Karpas-422 (cell line): ENCODE measurements around the gene HIPK2. TPM values are rescaled to one million over a fixed set of nuclear protein-coding genes. Genes with fewer than 3 reads are reported as not detected.
A peak's percentile ranks its signal among the peaks of the same experiment; 100 is the strongest.

ENCODE experiments used
- DNase-seq: peaks from one replicate; pipeline ENCODE4 v3.0.0-alpha.2; 2015
- H2AFZ ChIP-seq: fragments of 200-600 bp; sonication (generic); 2 replicates; pipeline ENCODE4 v1.6.1; 2014; ENCODE audit warnings: antibody characterized with exemption, low read length, mixed read lengths
- H3K27ac ChIP-seq: fragments of 200-600 bp; sonication (generic); 2 replicates; pipeline ENCODE4 v1.5.1; 2014; ENCODE audit warnings: mild to moderate bottlenecking, low read length, moderate library complexity
- H3K27me3 ChIP-seq: fragments of 200-600 bp; sonication (generic); 2 replicates; pipeline ENCODE4 v1.6.1; 2014; ENCODE audit warnings: low read length, mixed read lengths
- H3K36me3 ChIP-seq: fragments of 200-600 bp; sonication (generic); 2 replicates; pipeline ENCODE4 v1.6.1; 2014; ENCODE audit warnings: low read length, mixed read lengths; ENCODE audit not compliant: insufficient read depth
- H3K4me1 ChIP-seq: fragments of 200-600 bp; sonication (generic); 2 replicates; pipeline ENCODE4 v1.6.1; 2014; ENCODE audit warnings: mild to moderate bottlenecking, low read length, mixed read lengths
- H3K4me2 ChIP-seq: fragments of 200-600 bp; sonication (generic); 2 replicates; pipeline ENCODE4 v1.6.1; 2014; ENCODE audit warnings: low read length, low read depth, mild to moderate bottlenecking; ENCODE audit not compliant: poor library complexity, severe bottlenecking
- H3K4me3 ChIP-seq: fragments of 200-600 bp; sonication (generic); 2 replicates; pipeline ENCODE4 v1.5.1; 2014; ENCODE audit warnings: mild to moderate bottlenecking, antibody characterized with exemption, low read length, mixed read lengths
- H3K79me2 ChIP-seq: fragments of 200-600 bp; sonication (generic); 2 replicates; pipeline ENCODE4 v1.6.1; 2014; ENCODE audit warnings: mild to moderate bottlenecking, low read length, mixed read lengths
- H3K9ac ChIP-seq: fragments of 200-600 bp; sonication (generic); 2 replicates; pipeline ENCODE4 v1.6.0; 2014; ENCODE audit warnings: low read length
- H3K9me2 ChIP-seq: fragments of 200-600 bp; sonication (generic), shearing (Covaris generic); replicated peaks from 2 replicates; pipeline ENCODE4 v1.6.0; 2014; ENCODE audit warnings: mild to moderate bottlenecking, low read length, moderate library complexity; ENCODE audit not compliant: insufficient read depth
- H3K9me3 ChIP-seq: fragments of 300-700, 200-600 bp; sonication (generic); 2 replicates; pipeline ENCODE4 v1.6.1; 2014; ENCODE audit warnings: low read length, mixed read lengths
- H4K20me1 ChIP-seq: fragments of 200-600 bp; sonication (generic); 2 replicates; pipeline ENCODE4 v1.6.1; 2014; ENCODE audit warnings: mild to moderate bottlenecking, antibody characterized with exemption, low read length, low read depth; ENCODE audit not compliant: insufficient read depth
- total RNA-seq: library from RNA; depleted of rRNA; stranded (reverse); fragments of >200 nt; shearing (Covaris generic); gene quantifications from 2 replicates; pipeline ENCODE4 v1.2.3, GENCODE V29; 2014; ENCODE audit warnings: low replicate concordance

HIPK2 gene
- total RNA-seq, 1 experiment from 2014 or later: not detected

GRCh38 chr7:139758388-139758787 is 19.4 kb downstream of the HIPK2 start:
- Histone ChIP-seq H3K27me3 (no peaks in the 10 kb centered on the region), H3K9ac (no peak overlapping the region), H2AFZ (no peak overlapping the region), H3K9me3 (no peaks in the 10 kb centered on the region), H3K4me1 (no peaks in the 10 kb centered on the region), H3K4me3 (no peak overlapping the region), H4K20me1 (no peaks in the 10 kb centered on the region), H3K79me2 (no peaks in the 10 kb centered on the region), H3K4me2 (no peak overlapping the region), H3K27ac (no peak overlapping the region), H3K36me3 (no peaks in the 10 kb centered on the region), H3K9me2 (no peaks in the 10 kb centered on the region)
- DNase-seq: no peak

DNA sequence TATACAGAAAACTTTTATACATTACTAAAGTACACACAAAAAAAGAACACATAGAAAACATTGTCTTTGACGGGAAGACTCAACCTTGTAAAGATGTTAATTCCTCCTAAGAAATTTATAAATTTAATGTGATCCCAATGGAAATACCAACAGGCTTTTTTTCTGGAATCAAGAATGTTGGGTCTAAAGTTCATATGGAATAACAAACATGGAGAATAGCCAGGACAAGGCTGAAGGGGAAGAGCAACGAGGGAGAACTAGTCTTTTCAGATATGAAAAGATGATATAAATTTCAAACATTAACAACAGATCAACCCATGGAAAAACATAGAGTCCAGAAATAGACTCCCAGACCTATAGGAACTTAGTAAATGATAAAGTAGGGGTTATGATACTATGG is 19.8 kb downstream of the HIPK2 start:
- Histone ChIP-seq H3K4me3 (no peak overlapping the region), H3K27ac (no peak overlapping the region), H3K9me3 (no peaks in the 10 kb centered on the region), H2AFZ (no peak overlapping the region), H3K4me2 (no peak overlapping the region), H3K9ac (no peak overlapping the region), H3K9me2 (no peaks in the 10 kb centered on the region), H3K36me3 (no peaks in the 10 kb centered on the region), H3K79me2 (no peaks in the 10 kb centered on the region), H3K4me1 (no peaks in the 10 kb centered on the region), H4K20me1 (no peaks in the 10 kb centered on the region), H3K27me3 (no peaks in the 10 kb centered on the region)
- DNase-seq: no peak

DNA sequence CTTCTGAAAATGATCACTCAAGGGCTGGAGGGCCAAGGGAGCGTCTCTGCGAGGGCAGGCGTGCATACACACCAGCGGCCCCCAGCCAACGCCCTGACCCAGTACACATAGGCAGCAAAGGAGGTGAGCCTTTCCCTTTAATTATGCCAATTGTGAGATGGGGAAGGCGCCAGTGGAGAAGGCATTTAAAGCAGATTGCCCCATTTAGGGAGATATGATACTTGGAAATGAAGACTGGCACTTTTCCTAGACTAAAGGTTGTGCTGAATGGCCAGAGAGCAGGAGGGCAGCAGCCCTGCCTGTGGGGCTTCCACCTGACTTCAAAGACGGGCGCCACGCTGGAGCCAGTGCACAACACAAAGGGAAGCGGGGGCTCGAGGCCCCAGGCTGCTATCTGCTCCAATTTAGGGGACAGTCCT is 24.1 kb downstream of the HIPK2 start:
- Histone ChIP-seq H3K9ac (no peak overlapping the region), H3K9me3 (no peaks in the 10 kb centered on the region), H3K9me2 (no peaks in the 10 kb centered on the region), H3K4me2 (no peak overlapping the region), H3K27me3 (no peaks in the 10 kb centered on the region), H3K4me3 (no peak overlapping the region), H3K4me1 (no peaks in the 10 kb centered on the region), H4K20me1 (no peaks in the 10 kb centered on the region), H3K79me2 (no peaks in the 10 kb centered on the region), H3K27ac (no peak overlapping the region), H3K36me3 (no peaks in the 10 kb centered on the region), H2AFZ (no peak overlapping the region)
- no peak for DNase-seq

- H2AFZ ChIP-seq: no peak overlapping the region
- no peaks in the 10 kb centered on the region for H3K27me3 ChIP-seq
- no peaks in the 10 kb centered on the region for H3K9me3 ChIP-seq
- H3K36me3 ChIP-seq: no peaks in the 10 kb centered on the region
- no peaks in the 10 kb centered on the region for H4K20me1 ChIP-seq
- no peak overlapping the region for H3K27ac ChIP-seq
- H3K4me3 ChIP-seq: no peak overlapping the region
- no peak overlapping the region for H3K4me2 ChIP-seq
- H3K9ac ChIP-seq: no peak overlapping the region
- H3K79me2 ChIP-seq: no peaks in the 10 kb centered on the region
- peak; percentile 43 for DNase-seq
- no peaks in the 10 kb centered on the region for H3K9me2 ChIP-seq
- no peaks in the 10 kb centered on the region for H3K4me1 ChIP-seq
Measured at GRCh38 chr7:139753081-139753692, 24.6 kb downstream of the HIPK2 start.

- Histone ChIP-seq H3K79me2 (no peaks in the 10 kb centered on the region), H3K4me3 (no peak overlapping the region), H2AFZ (no peak overlapping the region), H3K36me3 (no peaks in the 10 kb centered on the region), H3K9ac (no peak overlapping the region), H3K9me2 (no peaks in the 10 kb centered on the region), H3K27me3 (no peaks in the 10 kb centered on the region), H4K20me1 (no peaks in the 10 kb centered on the region), H3K4me1 (no peaks in the 10 kb centered on the region), H3K9me3 (no peaks in the 10 kb centered on the region), H3K4me2 (no peak overlapping the region), H3K27ac (no peak overlapping the region)
- no peak for DNase-seq
Measured at GRCh38 chr7:139752604-139753003, 25.2 kb downstream of the HIPK2 start.

DNA sequence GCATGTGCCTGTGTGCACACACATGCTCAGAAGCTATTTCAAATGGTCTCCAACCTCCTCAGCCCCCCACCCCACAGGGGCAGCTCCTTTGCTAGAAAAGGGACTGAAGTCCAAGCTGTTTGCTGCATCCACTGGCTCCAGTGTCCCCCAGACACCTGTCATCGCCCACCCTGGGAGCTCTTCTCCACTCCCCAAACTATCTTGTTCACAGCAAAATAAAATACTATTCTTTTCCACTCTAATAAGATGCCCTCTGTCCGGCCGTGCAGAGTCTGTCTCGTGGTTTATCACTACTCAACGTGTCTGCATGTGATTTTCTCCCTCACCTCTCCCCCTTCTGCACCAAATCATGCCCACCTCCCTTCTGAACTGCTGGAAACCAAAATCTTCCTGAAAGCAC is 25.6 kb downstream of the HIPK2 start:
- no peak overlapping the region for H3K4me2 ChIP-seq
- DNase-seq: no peak
- H3K4me1 ChIP-seq: no peaks in the 10 kb centered on the region
- H3K36me3 ChIP-seq: no peaks in the 10 kb centered on the region
- no peaks in the 10 kb centered on the region for H3K79me2 ChIP-seq
- no peak overlapping the region for H3K27ac ChIP-seq
- H3K27me3 ChIP-seq: no peaks in the 10 kb centered on the region
- H3K9me2 ChIP-seq: no peaks in the 10 kb centered on the region
- H3K4me3 ChIP-seq: no peak overlapping the region
- no peak overlapping the region for H3K9ac ChIP-seq
- no peaks in the 10 kb centered on the region for H3K9me3 ChIP-seq
- no peaks in the 10 kb centered on the region for H4K20me1 ChIP-seq
- H2AFZ ChIP-seq: no peak overlapping the region

DNA sequence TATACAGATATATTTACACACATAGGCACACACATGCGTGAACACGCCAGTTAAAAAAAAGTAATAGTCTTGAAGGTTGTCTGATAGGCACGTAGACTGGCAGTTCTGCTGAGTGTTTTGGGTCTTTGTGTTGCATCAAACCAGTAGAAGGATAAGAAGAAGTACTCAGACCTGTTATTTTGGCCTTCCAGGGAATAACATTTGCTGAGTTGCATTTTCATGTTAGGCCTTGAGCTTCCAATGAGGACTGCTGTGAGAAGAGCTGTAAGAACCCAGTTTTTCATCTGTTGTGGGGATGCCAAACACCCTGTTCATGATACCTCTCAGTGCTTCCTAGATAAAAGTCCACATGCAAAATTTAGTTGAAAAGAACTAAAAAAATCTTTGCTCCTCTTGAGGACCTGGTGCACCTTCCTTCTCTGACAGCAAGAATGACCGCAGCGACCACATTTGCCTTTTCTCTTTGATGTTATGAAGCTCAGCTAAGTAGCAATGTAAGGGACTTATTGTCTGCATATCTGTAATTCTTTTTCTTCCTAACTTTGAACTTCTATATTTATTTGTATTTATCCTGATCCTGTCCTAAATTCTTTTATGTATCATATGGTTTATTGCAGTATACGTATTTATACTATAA is 27.2 kb downstream of the HIPK2 start:
- Histone ChIP-seq H3K4me3 (no peak overlapping the region), H3K4me1 (no peaks in the 10 kb centered on the region), H3K4me2 (no peak overlapping the region), H3K27me3 (no peaks in the 10 kb centered on the region), H3K9ac (no peak overlapping the region), H3K36me3 (no peaks in the 10 kb centered on the region), H3K27ac (no peak overlapping the region), H4K20me1 (no peaks in the 10 kb centered on the region), H3K9me3 (no peaks in the 10 kb centered on the region), H3K9me2 (no peaks in the 10 kb centered on the region), H3K79me2 (no peaks in the 10 kb centered on the region), H2AFZ (no peak overlapping the region)
- no peak for DNase-seq

DNA sequence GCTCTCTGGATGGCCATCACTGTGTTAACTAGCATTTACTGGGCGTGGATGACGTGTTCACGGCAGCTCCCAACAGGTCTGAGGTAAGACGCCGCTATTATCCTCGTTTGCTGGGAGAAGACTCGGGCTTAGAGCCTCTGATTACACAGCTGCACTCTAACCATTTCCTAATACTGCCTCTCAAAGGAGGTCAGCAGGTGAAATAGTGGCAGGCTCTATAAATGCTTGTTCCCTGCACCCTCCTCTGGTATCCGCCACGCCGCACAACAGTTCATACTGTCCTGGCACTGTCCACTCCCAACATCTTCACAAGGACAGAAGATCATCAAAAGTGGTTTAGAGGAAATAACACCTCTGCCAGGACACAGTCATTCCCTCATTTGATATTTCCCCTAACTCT is 28.3 kb downstream of the HIPK2 start:
- Histone ChIP-seq H2AFZ (no peak overlapping the region), H3K27me3 (no peaks in the 10 kb centered on the region), H3K9me2 (no peaks in the 10 kb centered on the region), H4K20me1 (no peaks in the 10 kb centered on the region), H3K4me2 (no peak overlapping the region), H3K9me3 (no peaks in the 10 kb centered on the region), H3K9ac (no peak overlapping the region), H3K4me3 (no peak overlapping the region), H3K4me1 (no peaks in the 10 kb centered on the region), H3K27ac (no peak overlapping the region), H3K79me2 (no peaks in the 10 kb centered on the region), H3K36me3 (no peaks in the 10 kb centered on the region)
- no peak for DNase-seq
